ENCODE results near the gene NEXN.
"Not testable (repeated sequence)": the region's sequence is repeated elsewhere in the genome, so short reads cannot be mapped to it uniquely, and the experiment has no call there.

The NEXN gene

DNA sequence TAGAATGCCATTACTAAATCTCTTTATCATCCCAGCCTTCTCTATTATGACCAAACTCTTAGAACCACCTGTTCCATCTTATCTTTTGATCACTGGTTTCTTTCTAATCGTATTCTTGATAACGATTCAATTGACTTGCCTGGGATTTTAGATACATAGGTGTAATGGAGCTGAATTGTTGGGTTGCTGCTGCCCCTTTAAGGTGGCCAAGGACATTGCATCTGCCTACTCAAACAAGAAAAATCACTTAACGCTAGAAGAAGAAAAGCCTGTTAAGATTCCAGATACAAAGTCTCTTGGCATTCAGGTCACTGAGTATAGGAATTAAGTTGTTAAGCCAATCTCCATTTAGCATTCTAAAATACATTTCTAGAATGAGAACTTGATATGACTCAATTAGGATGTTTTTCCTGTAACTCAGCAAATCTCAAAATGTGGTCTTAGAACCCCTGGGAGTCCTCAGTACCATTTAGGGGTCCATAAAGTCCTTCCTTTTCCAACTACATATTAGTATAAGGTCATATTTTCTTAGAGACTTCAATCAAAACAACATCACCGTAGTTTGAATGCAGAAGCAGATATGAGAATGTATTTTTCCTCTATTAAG, 12.4 kb downstream of the NEXN start:
- TF ChIP-seq, protein P1, sequence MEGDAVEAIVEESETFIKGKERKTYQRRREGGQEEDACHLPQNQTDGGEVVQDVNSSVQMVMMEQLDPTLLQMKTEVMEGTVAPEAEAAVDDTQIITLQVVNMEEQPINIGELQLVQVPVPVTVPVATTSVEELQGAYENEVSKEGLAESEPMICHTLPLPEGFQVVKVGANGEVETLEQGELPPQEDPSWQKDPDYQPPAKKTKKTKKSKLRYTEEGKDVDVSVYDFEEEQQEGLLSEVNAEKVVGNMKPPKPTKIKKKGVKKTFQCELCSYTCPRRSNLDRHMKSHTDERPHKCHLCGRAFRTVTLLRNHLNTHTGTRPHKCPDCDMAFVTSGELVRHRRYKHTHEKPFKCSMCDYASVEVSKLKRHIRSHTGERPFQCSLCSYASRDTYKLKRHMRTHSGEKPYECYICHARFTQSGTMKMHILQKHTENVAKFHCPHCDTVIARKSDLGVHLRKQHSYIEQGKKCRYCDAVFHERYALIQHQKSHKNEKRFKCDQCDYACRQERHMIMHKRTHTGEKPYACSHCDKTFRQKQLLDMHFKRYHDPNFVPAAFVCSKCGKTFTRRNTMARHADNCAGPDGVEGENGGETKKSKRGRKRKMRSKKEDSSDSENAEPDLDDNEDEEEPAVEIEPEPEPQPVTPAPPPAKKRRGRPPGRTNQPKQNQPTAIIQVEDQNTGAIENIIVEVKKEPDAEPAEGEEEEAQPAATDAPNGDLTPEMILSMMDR (conservative IDR thresholded peaks at IDR 0.05; ENCODE audit: low read depth, low read length), result peak; percentile 86
- peak; percentile 87 for DNase-seq (ENCODE audit: low read depth)
- no peak overlapping the region for H3K4me3 ChIP-seq (ENCODE audit: low read depth, low read length)

DNA sequence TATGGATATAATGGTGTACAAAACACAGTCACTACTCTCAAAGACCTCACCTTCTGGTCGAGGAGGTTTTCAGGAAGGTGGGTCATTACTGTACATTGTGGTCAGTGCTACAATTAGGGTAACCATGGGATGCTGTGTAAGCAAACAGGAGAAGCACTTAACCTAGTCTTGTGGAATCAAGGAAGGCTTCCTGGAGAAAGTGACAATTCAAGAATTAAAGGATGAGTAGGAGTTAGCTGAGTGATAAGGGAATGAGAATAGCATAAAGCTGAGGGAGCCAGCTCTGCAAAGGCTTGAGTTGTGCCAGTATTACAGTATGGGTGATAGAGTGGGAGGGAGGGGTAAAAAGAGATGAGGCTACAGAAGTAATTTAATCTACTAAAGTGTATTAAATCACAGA, 17.2 kb downstream of the NEXN start:
- TF ChIP-seq, protein P1 (conservative IDR thresholded peaks at IDR 0.05; ENCODE audit: low read depth, low read length), result no peak
- no peak for DNase-seq (ENCODE audit: low read depth)
- no peak overlapping the region for H3K4me3 ChIP-seq (ENCODE audit: low read depth, low read length)

DNA sequence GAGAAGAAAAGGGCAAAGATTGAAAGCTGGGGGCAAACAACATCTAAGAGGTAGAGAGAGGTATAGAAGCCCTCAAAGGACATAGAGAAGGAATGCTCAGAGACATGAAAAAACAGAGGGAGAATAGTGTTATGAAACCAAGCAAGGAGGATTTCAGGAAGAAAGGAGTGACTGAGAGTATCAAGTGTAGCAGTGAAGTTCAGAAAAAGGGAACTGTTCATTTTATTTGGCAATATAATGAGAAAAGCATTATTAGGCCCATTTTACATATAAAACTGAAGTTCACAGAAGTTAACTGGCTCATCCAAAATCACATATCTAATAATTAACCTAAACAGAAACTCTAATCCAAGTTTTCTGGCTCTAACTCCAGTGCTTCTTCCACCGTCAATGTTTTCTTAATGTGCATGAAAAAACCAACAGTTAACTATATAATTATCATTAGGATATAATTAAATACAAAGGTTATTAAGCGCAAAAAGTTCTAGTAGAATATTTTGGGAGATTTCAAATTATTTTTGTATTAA, 17.7 kb downstream of the NEXN start:
- TF ChIP-seq, protein P1 (conservative IDR thresholded peaks at IDR 0.05; ENCODE audit: low read depth, low read length), result no peak
- DNase-seq (ENCODE audit: low read depth), result no peak
- no peak overlapping the region for H3K4me3 ChIP-seq (ENCODE audit: low read depth, low read length)

GRCh38 chr1:77906624-77907023, 18.2 kb downstream of the NEXN start:
- TF ChIP-seq, protein P1 (conservative IDR thresholded peaks at IDR 0.05; ENCODE audit: low read depth, low read length), result no peak
- no peak for DNase-seq (ENCODE audit: low read depth)
- no peak overlapping the region for H3K4me3 ChIP-seq (ENCODE audit: low read depth, low read length)

GRCh38 chr1:77910116-77910515, 21.7 kb downstream of the NEXN start:
- TF ChIP-seq, protein P1 (conservative IDR thresholded peaks at IDR 0.05; ENCODE audit: low read depth, low read length), result no peak
- H3K4me3 ChIP-seq (ENCODE audit: low read depth, low read length), result no peak overlapping the region
- no peak for DNase-seq (ENCODE audit: low read depth)

GRCh38 chr1:77918918-77919317, 30.5 kb downstream of the NEXN start:
- not testable (repeated sequence) for DNase-seq (ENCODE audit: low read depth); H3K4me3 ChIP-seq (ENCODE audit: low read depth, low read length)

- H3K4me3 ChIP-seq (ENCODE audit: low read depth, low read length), result no peak overlapping the region
- peak; percentile 63 for DNase-seq (ENCODE audit: low read depth)
- TF ChIP-seq, protein P1 (conservative IDR thresholded peaks at IDR 0.05; ENCODE audit: low read depth, low read length), result no peak
Observed at GRCh38 chr1:77925518-77925917, 37.1 kb downstream of the NEXN start.
